Measurements from ENCODE around the gene CA11. TPM values are rescaled to one million over a fixed set of nuclear protein-coding genes. Genes with fewer than 3 reads are reported as not detected.

The CA11 gene
- total RNA-seq, 1 donor from 2014 or later = 9.5 TPM

- no peaks in the 10 kb centered on the region for H3K9me3 Mint-ChIP-seq
- TF ChIP-seq, protein P1, sequence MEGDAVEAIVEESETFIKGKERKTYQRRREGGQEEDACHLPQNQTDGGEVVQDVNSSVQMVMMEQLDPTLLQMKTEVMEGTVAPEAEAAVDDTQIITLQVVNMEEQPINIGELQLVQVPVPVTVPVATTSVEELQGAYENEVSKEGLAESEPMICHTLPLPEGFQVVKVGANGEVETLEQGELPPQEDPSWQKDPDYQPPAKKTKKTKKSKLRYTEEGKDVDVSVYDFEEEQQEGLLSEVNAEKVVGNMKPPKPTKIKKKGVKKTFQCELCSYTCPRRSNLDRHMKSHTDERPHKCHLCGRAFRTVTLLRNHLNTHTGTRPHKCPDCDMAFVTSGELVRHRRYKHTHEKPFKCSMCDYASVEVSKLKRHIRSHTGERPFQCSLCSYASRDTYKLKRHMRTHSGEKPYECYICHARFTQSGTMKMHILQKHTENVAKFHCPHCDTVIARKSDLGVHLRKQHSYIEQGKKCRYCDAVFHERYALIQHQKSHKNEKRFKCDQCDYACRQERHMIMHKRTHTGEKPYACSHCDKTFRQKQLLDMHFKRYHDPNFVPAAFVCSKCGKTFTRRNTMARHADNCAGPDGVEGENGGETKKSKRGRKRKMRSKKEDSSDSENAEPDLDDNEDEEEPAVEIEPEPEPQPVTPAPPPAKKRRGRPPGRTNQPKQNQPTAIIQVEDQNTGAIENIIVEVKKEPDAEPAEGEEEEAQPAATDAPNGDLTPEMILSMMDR (IDR thresholded peaks at IDR 0.05) = no peak
- intact Hi-C loops (cut with micrococcal nuclease) = no loop called here
- H3K27ac Mint-ChIP-seq = no peak overlapping the region
- peaks cover 2% of the 10 kb centered on the region for H3K4me1 Mint-ChIP-seq
- ChIA-PET POLR2A (no interaction called here), CTCF (no interaction called here)
- no peaks in the 10 kb centered on the region for H3K27me3 Mint-ChIP-seq
- no peak for ATAC-seq (ENCODE audit: low read depth)
- DNase-seq = no peak
- H3K36me3 Mint-ChIP-seq (ENCODE audit: low read depth) = no peaks in the 10 kb centered on the region
- H3K4me3 Mint-ChIP-seq = no peak overlapping the region
These were observed 24.1 kb upstream of the CA11 start for GRCh38 chr19:48669903-48670668.

DNA sequence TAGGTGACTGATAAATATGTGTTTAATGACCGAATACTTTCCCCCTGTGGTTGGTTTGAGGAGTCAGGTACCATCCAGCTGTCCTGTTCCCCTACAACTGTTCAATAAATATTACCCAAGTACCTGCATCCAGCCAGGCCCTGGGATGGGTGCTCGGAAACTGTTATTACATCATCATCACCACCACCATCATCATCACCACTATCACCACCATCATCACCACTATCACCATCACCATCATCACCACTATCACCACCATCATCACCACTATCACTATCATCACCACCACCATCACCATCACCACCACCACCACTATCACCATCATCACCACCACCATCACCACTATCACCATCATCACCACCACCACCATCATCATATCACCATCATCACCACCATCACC is 22.8 kb upstream of the CA11 start:
- no peak for DNase-seq
- intact Hi-C loops (cut with micrococcal nuclease) = no loop called here
- H3K36me3 Mint-ChIP-seq (ENCODE audit: low read depth) = no peaks in the 10 kb centered on the region
- ChIA-PET POLR2A (no interaction called here), CTCF (no interaction called here)
- H3K4me1 Mint-ChIP-seq = no peaks in the 10 kb centered on the region
- TF ChIP-seq, protein P1 (IDR thresholded peaks at IDR 0.05) = no peak
- H3K27ac Mint-ChIP-seq = no peak overlapping the region
- H3K27me3 Mint-ChIP-seq = no peaks in the 10 kb centered on the region
- ATAC-seq (ENCODE audit: low read depth) = no peak
- H3K4me3 Mint-ChIP-seq = no peak overlapping the region
- H3K9me3 Mint-ChIP-seq = no peaks in the 10 kb centered on the region

DNA sequence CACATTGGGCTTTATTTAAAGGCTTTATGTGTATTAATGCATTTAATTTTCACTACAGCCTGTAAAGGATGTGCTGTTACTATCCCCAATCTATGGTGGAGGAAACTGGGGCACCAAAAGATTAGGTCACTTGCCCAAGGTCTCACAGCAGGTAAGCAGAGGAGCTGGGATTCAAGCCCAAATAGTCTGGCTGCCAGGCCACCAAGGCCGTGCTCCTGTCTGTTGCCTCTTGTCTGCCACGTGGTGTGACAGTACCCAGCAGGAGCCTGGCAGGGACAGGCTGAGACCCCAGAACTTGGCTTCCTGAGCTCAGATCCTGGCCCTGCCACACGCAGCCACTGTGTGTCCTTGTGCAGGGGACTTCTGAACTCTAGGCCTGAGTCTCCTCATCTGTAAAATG is 22.3 kb upstream of the CA11 start:
- intact Hi-C loops (cut with micrococcal nuclease) = no loop called here
- Mint-ChIP-seq H3K36me3 (ENCODE audit: low read depth) (no peaks in the 10 kb centered on the region), H3K27me3 (no peaks in the 10 kb centered on the region), H3K4me3 (no peak overlapping the region), H3K9me3 (no peaks in the 10 kb centered on the region), H3K27ac (no peak overlapping the region), H3K4me1 (no peaks in the 10 kb centered on the region)
- CTCF ChIA-PET = no interaction called here
- DNase-seq (no peak), ATAC-seq (ENCODE audit: low read depth) (no peak)
- TF ChIP-seq, protein P1 (IDR thresholded peaks at IDR 0.05) = no peak
- POLR2A ChIA-PET = no interaction called here

- DNase-seq (no peak), ATAC-seq (ENCODE audit: low read depth) (no peak)
- POLR2A ChIA-PET = no interaction called here
- H3K27ac Mint-ChIP-seq = no peak overlapping the region
- no peaks in the 10 kb centered on the region for H3K36me3 Mint-ChIP-seq (ENCODE audit: low read depth)
- no peak overlapping the region for H3K4me3 Mint-ChIP-seq
- H3K27me3 Mint-ChIP-seq = no peaks in the 10 kb centered on the region
- intact Hi-C loops (cut with micrococcal nuclease) = no loop called here
- H3K4me1 Mint-ChIP-seq = peaks cover 9% of the 10 kb centered on the region
- CTCF ChIA-PET = no interaction called here
- no peaks in the 10 kb centered on the region for H3K9me3 Mint-ChIP-seq
- TF ChIP-seq, protein P1 (IDR thresholded peaks at IDR 0.05) = no peak
These were observed 19.8 kb upstream of the CA11 start for GRCh38 chr19:48665786-48666185.

GRCh38 chr19:48664476-48664875 is 18.5 kb upstream of the CA11 start:
- Mint-ChIP-seq H3K27ac (no peak overlapping the region), H3K36me3 (ENCODE audit: low read depth) (no peaks in the 10 kb centered on the region), H3K9me3 (no peaks in the 10 kb centered on the region), H3K27me3 (no peaks in the 10 kb centered on the region), H3K4me1 (peaks cover 16% of the 10 kb centered on the region), H3K4me3 (no peak overlapping the region)
- TF ChIP-seq, protein P1 (IDR thresholded peaks at IDR 0.05) = no peak
- ChIA-PET POLR2A (no interaction called here), CTCF (no interaction called here)
- no peak for ATAC-seq (ENCODE audit: low read depth)
- intact Hi-C loops (cut with micrococcal nuclease) = no loop called here
- no peak for DNase-seq

All from activated B cell treated with CpG ODN at 0.5 μM for 24 hours (primary cell).